Loucy (cell line): Measurements from ENCODE around the gene MRM2.

Source experiments
- H2AFZ ChIP-seq: fragments of 200-600 bp; sonication (generic); 2 replicates; pipeline ENCODE4 v1.6.0; 2016; ENCODE audit warnings: antibody characterized with exemption, mild to moderate bottlenecking, low read length, moderate library complexity
- H3F3A ChIP-seq: fragments of 200-600 bp; 2 replicates; pipeline ENCODE4 v1.6.0; 2016; ENCODE audit warnings: antibody characterized with exemption, low read depth, mild to moderate bottlenecking
- H3K27me3 ChIP-seq: fragments of 200-600 bp; sonication (generic); 2 replicates; pipeline ENCODE4 v1.6.1; 2014; ENCODE audit warnings: low read length, mild to moderate bottlenecking; ENCODE audit not compliant: insufficient read depth, poor library complexity, severe bottlenecking
- H3K36me3 ChIP-seq: fragments of 200-600 bp; sonication (generic); 2 replicates; pipeline ENCODE4 v1.6.1; 2016; ENCODE audit warnings: low read length; ENCODE audit not compliant: insufficient read depth
- H3K4me1 ChIP-seq: fragments of 200-600 bp; sonication (generic); 2 replicates; pipeline ENCODE4 v1.5.1; 2014; ENCODE audit warnings: low read length, mild to moderate bottlenecking; ENCODE audit not compliant: insufficient read depth, poor library complexity, severe bottlenecking
- H3K4me2 ChIP-seq: fragments of 200-600 bp; sonication (generic); 2 replicates; pipeline ENCODE4 v1.6.0; 2014; ENCODE audit warnings: antibody characterized with exemption, low read length, low read depth, mild to moderate bottlenecking; ENCODE audit not compliant: poor library complexity, severe bottlenecking
- H3K4me3 ChIP-seq: fragments of 200-600 bp; sonication (generic); 2 replicates; pipeline ENCODE4 v1.5.1; 2014; ENCODE audit warnings: low read length, mild to moderate bottlenecking, mixed read lengths; ENCODE audit not compliant: poor library complexity, severe bottlenecking
- H3K79me2 ChIP-seq: fragments of 200-600 bp; sonication (generic); 2 replicates; pipeline ENCODE4 v1.6.1; 2014; ENCODE audit warnings: low read length; ENCODE audit not compliant: insufficient read depth
- H3K9ac ChIP-seq: fragments of 200-600 bp; sonication (generic); 2 replicates; pipeline ENCODE4 v1.6.0; 2014; ENCODE audit warnings: mild to moderate bottlenecking, low read depth, low read length, moderate library complexity; ENCODE audit not compliant: poor library complexity, severe bottlenecking
- H3K9me2 ChIP-seq: fragments of 200-600 bp; sonication (generic); replicated peaks from 2 replicates; pipeline ENCODE4 v1.6.1; 2016; ENCODE audit warnings: low read depth, low read length, mixed read lengths
- H3K9me3 ChIP-seq: fragments of 200-600 bp; sonication (generic); 2 replicates; pipeline ENCODE4 v1.6.1; 2014; ENCODE audit warnings: mild to moderate bottlenecking, antibody characterized with exemption, low read length, low read depth; ENCODE audit not compliant: insufficient read depth
- H4K20me1 ChIP-seq: fragments of 200-600 bp; sonication (generic); 2 replicates; pipeline ENCODE4 v1.6.0; 2014; ENCODE audit warnings: antibody characterized with exemption, low read length, mild to moderate bottlenecking; ENCODE audit not compliant: insufficient read depth, poor library complexity, severe bottlenecking
- CTCF ChIP-seq: fragments of 200-600 bp; sonication (generic); conservative IDR thresholded peaks from 2 replicates; pipeline ENCODE4 v1.5.1; 2014; ENCODE audit warnings: mild to moderate bottlenecking, antibody characterized with exemption, low read length
- EZH2phosphoT487 ChIP-seq: fragments of 200-600 bp; IDR thresholded peaks from 2 replicates; pipeline ENCODE4 v1.6.1; 2018; ENCODE audit warnings: antibody characterized with exemption, mild to moderate bottlenecking, moderate library complexity, borderline replicate concordance

Gene MRM2

GRCh38 chr7:2202901-2203765 is 38.9 kb downstream of the MRM2 start:
- H3K9ac ChIP-seq = no peak overlapping the region
- H3F3A ChIP-seq = no peaks in the 10 kb centered on the region
- H4K20me1 ChIP-seq = no peaks in the 10 kb centered on the region

GRCh38 chr7:2202361-2202761 is 39.6 kb downstream of the MRM2 start:
- no peak for TF ChIP-seq EZH2phosphoT487
- TF ChIP-seq CTCF = no peak
- peaks cover 47% of the 10 kb centered on the region; the same call in 1 of the 2 replicates for H3K36me3 ChIP-seq
- no peaks in the 10 kb centered on the region for H3K9me2 ChIP-seq
- H3K4me3 ChIP-seq = no peak overlapping the region
- no peaks in the 10 kb centered on the region for H3K4me1 ChIP-seq
- H3K27me3 ChIP-seq = no peaks in the 10 kb centered on the region
- no peak overlapping the region for H3K4me2 ChIP-seq
- peaks cover 3% of the 10 kb centered on the region; the same call in 1 of the 2 replicates for H3K79me2 ChIP-seq
- H3F3A ChIP-seq = no peaks in the 10 kb centered on the region
- H3K9me3 ChIP-seq = no peaks in the 10 kb centered on the region
- no peak overlapping the region for H3K9ac ChIP-seq
- no peak overlapping the region for H2AFZ ChIP-seq
- no peaks in the 10 kb centered on the region for H4K20me1 ChIP-seq

More at GRCh38 chr7:2202901-2203765, 38.9 kb downstream of the MRM2 start:
- Histone ChIP-seq H3K36me3 (peaks cover 54% of the 10 kb centered on the region; the same call in 1 of the 2 replicates), H2AFZ (no peak overlapping the region), H3K79me2 (peaks cover 3% of the 10 kb centered on the region; the same call in 1 of the 2 replicates), H3K4me2 (no peak overlapping the region), H3K9me3 (no peaks in the 10 kb centered on the region), H3K27me3 (no peaks in the 10 kb centered on the region), H3K9me2 (no peaks in the 10 kb centered on the region), H3K4me3 (no peak overlapping the region), H3K4me1 (no peaks in the 10 kb centered on the region)
- no peak for TF ChIP-seq EZH2phosphoT487
- TF ChIP-seq CTCF = no peak

- H3K4me3 ChIP-seq = no peak overlapping the region
- no peaks in the 10 kb centered on the region for H3K27me3 ChIP-seq
- no peaks in the 10 kb centered on the region for H4K20me1 ChIP-seq
- H3K9me2 ChIP-seq = no peaks in the 10 kb centered on the region
- no peaks in the 10 kb centered on the region for H3F3A ChIP-seq
- H3K9me3 ChIP-seq = no peaks in the 10 kb centered on the region
- no peak for TF ChIP-seq CTCF
- TF ChIP-seq EZH2phosphoT487 = no peak
- peaks cover 48% of the 10 kb centered on the region; the same call in 1 of the 2 replicates for H3K36me3 ChIP-seq
- no peak overlapping the region for H3K9ac ChIP-seq
- no peaks in the 10 kb centered on the region for H3K4me1 ChIP-seq
- H2AFZ ChIP-seq = no peak overlapping the region
- H3K4me2 ChIP-seq = no peak overlapping the region
- H3K79me2 ChIP-seq = peaks cover 3% of the 10 kb centered on the region; the same call in 1 of the 2 replicates
Measured at GRCh38 chr7:2201686-2202360, 40.2 kb downstream of the MRM2 start.
